PC-3 (cell line): Measurements from ENCODE around the gene MLPH. TPM values are rescaled to one million over a fixed set of nuclear protein-coding genes. Genes with fewer than 3 reads are reported as not detected.

Source experiments
- ATAC-seq: fragments of 200-7000 bp; cut with Tn5 transposase; 2 replicates; pipeline ENCODE4 v1.9.1; 2020; ENCODE audit warnings: mild to moderate bottlenecking, moderate library complexity
- BruUV-seq: library from RNA; stranded (reverse); fragments of 400-500 nt; replicated peaks from 2 replicates; lab custom pipeline; 2021; lab: Mats Ljungman, UMichigan
- CTCF ChIA-PET: fragments of 300-600 bp; sonication (Branson Sonifier 250); formaldehyde crosslinking; loops from one replicate; lab custom pipeline; 2022; ENCODE audit warnings: antibody characterized with exemption; lab: Charles Lee
- POLR2A ChIA-PET: fragments of 300-600 bp; sonication (Branson Sonifier 250); formaldehyde crosslinking; loops from one replicate; lab custom pipeline; 2022; ENCODE audit warnings: antibody characterized with exemption; ENCODE audit not compliant: unreplicated experiment; lab: Charles Lee
- DNase-seq: peaks from one replicate; pipeline ENCODE4 v3.0.0-alpha.2; 2015
- H2AFZ ChIP-seq: fragments of 300-600 bp; sonication (generic); 2 replicates; pipeline ENCODE4 v1.6.0; 2016; ENCODE audit warnings: antibody characterized with exemption, low read length
- H3F3A ChIP-seq: fragments of 300-600 bp; sonication (generic); one replicate; pipeline ENCODE4 v1.6.0; 2017; ENCODE audit warnings: antibody characterized with exemption, low read length, control low read depth, mild to moderate bottlenecking; ENCODE audit not compliant: unreplicated experiment
- H3K27ac ChIP-seq: fragments of 300-600 bp; sonication (generic); 2 replicates; pipeline ENCODE4 v1.5.1; 2016; ENCODE audit warnings: mild to moderate bottlenecking, low read length
- H3K27me3 ChIP-seq: fragments of 300-600 bp; sonication (generic); 2 replicates; pipeline ENCODE4 v1.6.1; 2016; ENCODE audit warnings: low read length, mixed read lengths
- H3K36me3 ChIP-seq: fragments of 300-600 bp; sonication (generic); 2 replicates; pipeline ENCODE4 v1.6.1; 2016; ENCODE audit warnings: low read depth, mixed run types, low read length, mixed read lengths
- H3K4me1 ChIP-seq: fragments of 300-600 bp; sonication (generic); 2 replicates; pipeline ENCODE4 v1.5.1; 2016; ENCODE audit warnings: low read length; ENCODE audit not compliant: insufficient read depth
- H3K4me2 ChIP-seq: fragments of 300-600 bp; sonication (generic); 2 replicates; pipeline ENCODE4 v1.6.0; 2016; ENCODE audit warnings: low read length
- H3K4me3 ChIP-seq: fragments of 300-600 bp; sonication (generic); 2 replicates; pipeline ENCODE4 v1.5.1; 2016; ENCODE audit warnings: mild to moderate bottlenecking, low read length, mixed read lengths
- H3K79me2 ChIP-seq: fragments of 300-600 bp; sonication (generic); 2 replicates; pipeline ENCODE4 v1.6.1; 2017; ENCODE audit warnings: low read length, mixed read lengths
- H3K9ac ChIP-seq: fragments of 300-600 bp; sonication (generic); 2 replicates; pipeline ENCODE4 v1.6.0; 2016; ENCODE audit warnings: mild to moderate bottlenecking, low read length
- H3K9me2 ChIP-seq: fragments of 300-600 bp; sonication (generic); replicated peaks from 2 replicates; pipeline ENCODE4 v1.6.1; 2016; ENCODE audit warnings: mixed run types, low read length, mixed read lengths
- H3K9me3 ChIP-seq: fragments of 300-600 bp; sonication (generic); 2 replicates; pipeline ENCODE4 v1.6.1; 2016; ENCODE audit warnings: low read length, mixed read lengths
- H4K20me1 ChIP-seq: fragments of 300-600 bp; sonication (generic); 2 replicates; pipeline ENCODE4 v1.6.1; 2016; ENCODE audit warnings: low read length, mixed read lengths
- EZH2 ChIP-seq: fragments of 300-600 bp; sonication (generic); IDR thresholded peaks from one replicate; pipeline ENCODE4 v1.6.1; 2017; ENCODE audit warnings: antibody characterized with exemption, mild to moderate bottlenecking, low read length; ENCODE audit not compliant: unreplicated experiment
- EZH2phosphoT487 ChIP-seq: fragments of 300-600 bp; sonication (generic); IDR thresholded peaks from 2 replicates; pipeline ENCODE4 v1.6.1; 2018; ENCODE audit warnings: mild to moderate bottlenecking, antibody characterized with exemption, low read length, borderline replicate concordance
- intact Hi-C: fragments of 100-400 bp; cut with micrococcal nuclease; formaldehyde crosslinking; loops from 2 replicates; pipeline ENCODE4 v1.9.0; 2023
- total RNA-seq: library from RNA; depleted of rRNA; stranded (reverse); fragments of >200 nt; gene quantifications from 2 replicates; pipeline ENCODE4 v1.2.3, GENCODE V29; 2014
- TF ChIP-seq, protein P1 (sequence below): fragments of 300-600 bp; sonication (generic); conservative IDR thresholded peaks from 2 replicates; pipeline ENCODE4 v1.5.1; 2017; ENCODE audit warnings: antibody characterized with exemption, low read depth, mild to moderate bottlenecking, low read length

Gene MLPH
- total RNA-seq, 1 experiment from 2014 or later, result 201 TPM

DNA sequence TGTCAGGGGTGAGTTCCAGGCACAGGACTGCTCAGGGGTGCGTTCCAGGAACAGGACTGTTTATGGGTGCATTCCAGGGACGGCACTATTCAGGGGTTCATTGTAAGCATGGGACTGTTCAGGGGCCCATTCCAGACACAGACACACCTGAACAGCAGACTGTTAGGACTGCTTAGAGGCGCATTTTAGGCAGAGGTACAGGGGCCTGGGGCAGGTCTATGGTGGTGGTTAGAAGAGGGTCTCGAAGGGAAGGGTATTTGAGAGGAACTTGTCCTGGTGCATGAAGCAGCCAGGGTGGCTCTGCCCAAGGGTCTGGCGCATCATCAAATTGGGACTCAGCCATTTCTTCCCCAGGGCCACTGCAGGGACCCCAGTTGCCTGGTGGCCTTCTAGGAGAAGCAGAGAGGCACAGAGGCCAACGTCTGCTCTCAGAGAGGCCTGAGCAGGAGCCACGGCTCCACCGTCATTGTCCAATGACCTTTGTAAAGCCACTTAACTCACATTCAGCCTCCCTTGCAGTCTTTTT lies 14.8 kb upstream of the MLPH start:
- Histone ChIP-seq H2AFZ (no peak overlapping the region), H3K4me3 (no peak overlapping the region), H3F3A (no peaks in the 10 kb centered on the region), H3K27ac (peak overlapping the region; percentile 52), H3K4me2 (no peak overlapping the region), H3K9ac (no peak overlapping the region; the same call in 1 of the 2 replicates), H3K4me1 (peaks cover 27% of the 10 kb centered on the region), H3K79me2 (no peaks in the 10 kb centered on the region), H3K36me3 (no peaks in the 10 kb centered on the region), H3K9me2 (no peaks in the 10 kb centered on the region), H4K20me1 (no peaks in the 10 kb centered on the region), H3K9me3 (no peaks in the 10 kb centered on the region), H3K27me3 (no peaks in the 10 kb centered on the region)
- ChIA-PET POLR2A (no interaction called here), CTCF (interaction anchor here (0.9 to 1.3 kb wide), 5 partner anchors 38 to 99 kb away, joined by 3 to 9 read pairs (median 4); no protein-coding TSS in a partner anchor)
- BruUV-seq, result no TSS peak
- intact Hi-C loops, result no loop called here
- DNase-seq (no peak), ATAC-seq (no peak)
- TF ChIP-seq EZH2, result no peak
- TF ChIP-seq EZH2phosphoT487, result no peak
- TF ChIP-seq, protein P1, sequence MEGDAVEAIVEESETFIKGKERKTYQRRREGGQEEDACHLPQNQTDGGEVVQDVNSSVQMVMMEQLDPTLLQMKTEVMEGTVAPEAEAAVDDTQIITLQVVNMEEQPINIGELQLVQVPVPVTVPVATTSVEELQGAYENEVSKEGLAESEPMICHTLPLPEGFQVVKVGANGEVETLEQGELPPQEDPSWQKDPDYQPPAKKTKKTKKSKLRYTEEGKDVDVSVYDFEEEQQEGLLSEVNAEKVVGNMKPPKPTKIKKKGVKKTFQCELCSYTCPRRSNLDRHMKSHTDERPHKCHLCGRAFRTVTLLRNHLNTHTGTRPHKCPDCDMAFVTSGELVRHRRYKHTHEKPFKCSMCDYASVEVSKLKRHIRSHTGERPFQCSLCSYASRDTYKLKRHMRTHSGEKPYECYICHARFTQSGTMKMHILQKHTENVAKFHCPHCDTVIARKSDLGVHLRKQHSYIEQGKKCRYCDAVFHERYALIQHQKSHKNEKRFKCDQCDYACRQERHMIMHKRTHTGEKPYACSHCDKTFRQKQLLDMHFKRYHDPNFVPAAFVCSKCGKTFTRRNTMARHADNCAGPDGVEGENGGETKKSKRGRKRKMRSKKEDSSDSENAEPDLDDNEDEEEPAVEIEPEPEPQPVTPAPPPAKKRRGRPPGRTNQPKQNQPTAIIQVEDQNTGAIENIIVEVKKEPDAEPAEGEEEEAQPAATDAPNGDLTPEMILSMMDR, result no peak

DNA sequence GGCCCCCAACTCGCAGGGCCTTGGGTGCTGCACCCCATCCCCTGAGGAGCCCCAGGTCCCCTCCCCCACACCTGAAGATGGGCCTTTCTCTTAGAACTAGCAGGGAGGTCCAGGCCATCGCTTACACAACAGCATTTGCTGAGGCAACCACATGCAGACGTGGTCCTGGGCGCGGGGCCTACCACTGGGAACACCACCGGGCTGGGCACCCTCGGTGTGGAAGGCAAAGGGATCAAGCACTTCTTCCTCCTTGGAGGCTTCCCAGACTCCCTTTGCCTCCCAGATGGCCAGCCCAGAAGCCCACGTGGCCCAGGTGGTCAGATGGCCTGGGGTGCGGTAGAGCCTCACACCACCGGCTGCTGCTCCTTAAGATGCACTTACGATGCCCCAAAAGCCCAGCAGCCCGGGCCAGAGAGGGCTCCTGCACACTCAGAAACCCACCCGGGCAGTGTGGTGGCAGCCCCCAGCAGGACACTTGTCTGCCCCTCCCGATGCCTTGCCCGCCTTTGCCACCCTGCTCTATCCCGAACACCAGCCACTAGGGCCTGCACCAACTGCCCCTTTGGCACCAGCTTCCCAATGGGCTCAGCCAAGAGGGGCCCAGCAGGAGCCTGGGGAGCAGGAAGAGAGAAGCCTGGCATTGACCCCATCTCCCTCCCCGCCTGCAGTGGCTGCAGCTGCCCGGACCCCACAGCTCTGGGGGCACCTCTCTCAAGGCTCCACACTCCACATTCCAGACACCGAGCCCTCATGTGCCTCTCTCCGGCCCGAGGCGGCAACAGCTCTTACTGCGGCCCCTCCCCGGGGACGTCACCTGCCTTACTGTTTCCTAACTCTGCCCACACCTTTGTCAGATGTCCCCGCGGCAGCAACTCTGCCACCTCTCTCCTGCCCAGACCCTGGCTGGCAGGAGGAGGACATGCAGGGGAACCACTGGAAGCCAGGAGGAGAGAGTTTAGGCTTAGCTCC lies 13.9 kb upstream of the MLPH start:
- intact Hi-C loops, result no loop called here
- peak overlapping the region; percentile 96 for H3K27ac ChIP-seq
- peaks cover 27% of the 10 kb centered on the region for H3K4me1 ChIP-seq
- peak overlapping the region; percentile 9; the same call in 1 of the 2 replicates for H3K9ac ChIP-seq
- ChIA-PET CTCF (interaction anchor here (1.2 kb wide), 1 partner anchor 99 kb away, joined by 4 read pairs; no protein-coding TSS in a partner anchor), POLR2A (no interaction called here)
- DNase-seq (no peak), ATAC-seq (no peak)
- no peak overlapping the region for H2AFZ ChIP-seq
- no peaks in the 10 kb centered on the region for H3K36me3 ChIP-seq
- no peaks in the 10 kb centered on the region for H3K9me2 ChIP-seq
- no peaks in the 10 kb centered on the region for H4K20me1 ChIP-seq
- H3K4me3 ChIP-seq, result no peak overlapping the region
- no TSS peak for BruUV-seq
- no peaks in the 10 kb centered on the region for H3K27me3 ChIP-seq
- no peaks in the 10 kb centered on the region for H3F3A ChIP-seq
- no peaks in the 10 kb centered on the region for H3K79me2 ChIP-seq
- TF ChIP-seq, protein P1, result no peak
- TF ChIP-seq EZH2, result no peak
- no peak for TF ChIP-seq EZH2phosphoT487
- H3K9me3 ChIP-seq, result no peaks in the 10 kb centered on the region
- no peak overlapping the region for H3K4me2 ChIP-seq
